DMS 273 treated with DMSO at 0.1 percent for 48 hours (cell line): ENCODE data around the gene TSTD1.
"Not testable (repeated sequence)": the region's sequence is repeated elsewhere in the genome, so short reads cannot be mapped to it uniquely, and the experiment has no call there.

ENCODE experiments used
- DNase-seq: peaks from one replicate; lab custom pipeline; 2025; lab: John Stamatoyannopoulos, UW

Gene TSTD1

GRCh38 chr1:161068306-161069234 is 29.8 kb upstream of the TSTD1 start:
- no peak for DNase-seq

GRCh38 chr1:161066694-161067093 is 27.9 kb upstream of the TSTD1 start:
- DNase-seq = no peak

GRCh38 chr1:161065681-161066080 is 26.9 kb upstream of the TSTD1 start:
- DNase-seq = not testable (repeated sequence)

GRCh38 chr1:161063936-161064335 is 25.2 kb upstream of the TSTD1 start:
- not testable (repeated sequence) for DNase-seq

DNA sequence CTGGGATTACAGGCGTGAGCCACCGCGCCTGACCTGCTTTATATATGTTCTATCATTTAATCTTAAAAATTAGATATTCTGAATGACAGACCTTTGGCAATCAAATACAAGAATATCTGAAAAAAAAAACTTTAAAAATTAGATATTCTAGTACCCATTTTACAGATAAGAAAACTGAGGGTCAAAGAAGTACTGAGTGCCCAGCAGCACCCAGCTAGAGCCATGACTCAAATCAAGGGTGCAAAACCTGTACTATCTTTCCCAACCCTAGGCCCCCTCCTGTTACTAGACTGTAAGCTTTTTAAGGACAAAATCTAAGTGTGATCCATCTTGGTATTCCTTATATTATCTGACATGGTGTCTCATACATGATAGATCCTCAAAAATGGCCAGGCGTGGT is 22.7 kb upstream of the TSTD1 start:
- no peak for DNase-seq

- no peak for DNase-seq
Observed at GRCh38 chr1:161059293-161059692, 20.5 kb upstream of the TSTD1 start.

DNA sequence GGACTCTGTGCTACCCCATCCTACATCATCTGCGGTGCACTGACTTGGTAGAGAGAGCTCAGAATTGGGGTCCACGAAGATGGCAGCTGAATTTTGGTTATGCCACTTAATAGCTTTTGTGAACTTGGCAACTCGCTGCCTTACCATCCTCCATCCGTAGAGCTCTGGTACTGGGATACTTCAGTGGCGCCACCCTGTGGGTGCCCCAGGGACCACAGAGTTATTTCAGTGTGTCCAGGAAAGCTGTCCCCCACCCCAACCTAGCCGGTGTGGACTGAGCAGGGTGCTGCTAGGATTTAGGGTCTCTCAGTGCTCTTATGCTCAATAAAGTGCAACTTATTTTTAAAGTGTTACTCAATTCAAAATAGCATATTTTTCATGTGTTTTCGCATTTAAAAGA is 16.0 kb upstream of the TSTD1 start:
- DNase-seq = no peak

GRCh38 chr1:161054232-161054631 is 15.5 kb upstream of the TSTD1 start:
- no peak for DNase-seq

DNA sequence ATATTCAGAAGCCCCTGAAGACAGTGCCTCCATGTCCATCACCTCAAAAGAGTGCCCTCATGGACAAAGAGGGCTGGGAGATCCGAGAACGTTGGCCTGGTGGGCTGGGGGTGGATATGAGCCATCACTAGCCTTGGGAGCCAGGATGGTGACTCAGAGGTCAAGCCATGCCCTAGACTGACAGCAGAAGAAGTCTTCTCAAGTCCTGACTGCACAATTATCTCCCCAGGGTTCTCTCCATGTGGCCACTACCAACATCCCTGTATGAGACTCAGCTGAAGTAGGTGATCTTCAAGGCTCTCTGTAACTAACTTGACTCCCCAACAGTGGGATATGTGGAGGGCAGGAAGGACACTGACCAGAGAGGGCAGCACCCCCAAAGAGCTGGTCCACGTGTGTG is 14.1 kb upstream of the TSTD1 start:
- DNase-seq = no peak

DNA sequence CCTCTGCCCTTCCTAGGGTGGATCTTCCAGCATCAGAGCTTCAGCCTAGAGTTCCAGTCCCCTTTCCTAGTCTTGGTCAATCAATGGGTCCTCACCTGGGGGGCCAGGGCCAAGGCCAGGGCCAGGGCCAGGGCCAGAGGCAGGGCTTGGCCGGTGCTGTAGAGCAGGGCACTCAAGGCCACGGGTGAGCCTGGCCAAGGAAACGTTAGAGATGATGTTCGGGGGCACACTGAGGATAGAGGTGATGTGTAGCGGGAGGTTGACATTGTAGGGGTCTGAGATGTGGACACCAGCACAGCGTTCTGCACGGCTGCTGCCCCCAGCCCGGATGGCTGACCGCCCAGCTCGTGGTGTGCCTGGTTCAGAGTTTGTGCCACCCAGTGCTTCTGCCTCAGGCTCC is 12.5 kb upstream of the TSTD1 start:
- DNase-seq = no peak

DNA sequence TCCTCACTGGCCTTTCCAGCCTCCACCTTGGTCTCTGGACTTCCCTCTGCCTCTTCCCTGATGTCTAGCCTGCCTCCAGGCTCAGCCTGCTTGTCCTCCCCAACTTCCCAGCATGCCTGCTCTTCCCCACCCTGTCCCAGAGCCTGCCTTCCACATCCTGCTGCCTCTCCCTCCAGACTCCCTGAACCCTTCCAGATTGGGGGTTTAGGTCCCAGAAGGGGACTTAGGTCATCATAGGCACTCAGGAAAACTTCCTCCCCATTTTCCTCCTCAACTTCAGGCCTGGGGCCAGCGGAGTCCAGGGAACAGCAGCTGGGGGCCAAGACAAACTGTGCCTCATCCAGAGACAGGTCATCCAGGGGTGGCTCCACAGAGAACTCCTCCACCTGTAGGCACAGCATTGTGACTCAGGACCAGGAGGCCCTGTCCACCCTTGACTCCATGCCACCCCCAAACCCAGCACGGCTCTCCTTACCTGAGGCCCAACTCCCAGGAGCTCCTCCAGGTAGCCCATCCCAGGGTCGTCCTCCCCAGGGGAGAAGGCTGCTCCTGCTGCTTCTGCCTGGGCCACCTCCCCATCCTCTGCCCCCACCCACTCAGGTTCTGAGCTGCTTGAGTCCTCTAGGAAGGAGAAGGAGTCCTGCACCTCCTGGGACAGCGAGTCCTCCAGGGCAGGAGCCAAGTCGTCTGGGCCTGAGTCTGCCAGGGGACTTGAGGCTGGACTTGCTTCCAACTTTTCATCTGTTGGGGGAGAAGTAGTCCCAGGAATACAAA is 10.4 kb upstream of the TSTD1 start:
- DNase-seq = no peak

DNA sequence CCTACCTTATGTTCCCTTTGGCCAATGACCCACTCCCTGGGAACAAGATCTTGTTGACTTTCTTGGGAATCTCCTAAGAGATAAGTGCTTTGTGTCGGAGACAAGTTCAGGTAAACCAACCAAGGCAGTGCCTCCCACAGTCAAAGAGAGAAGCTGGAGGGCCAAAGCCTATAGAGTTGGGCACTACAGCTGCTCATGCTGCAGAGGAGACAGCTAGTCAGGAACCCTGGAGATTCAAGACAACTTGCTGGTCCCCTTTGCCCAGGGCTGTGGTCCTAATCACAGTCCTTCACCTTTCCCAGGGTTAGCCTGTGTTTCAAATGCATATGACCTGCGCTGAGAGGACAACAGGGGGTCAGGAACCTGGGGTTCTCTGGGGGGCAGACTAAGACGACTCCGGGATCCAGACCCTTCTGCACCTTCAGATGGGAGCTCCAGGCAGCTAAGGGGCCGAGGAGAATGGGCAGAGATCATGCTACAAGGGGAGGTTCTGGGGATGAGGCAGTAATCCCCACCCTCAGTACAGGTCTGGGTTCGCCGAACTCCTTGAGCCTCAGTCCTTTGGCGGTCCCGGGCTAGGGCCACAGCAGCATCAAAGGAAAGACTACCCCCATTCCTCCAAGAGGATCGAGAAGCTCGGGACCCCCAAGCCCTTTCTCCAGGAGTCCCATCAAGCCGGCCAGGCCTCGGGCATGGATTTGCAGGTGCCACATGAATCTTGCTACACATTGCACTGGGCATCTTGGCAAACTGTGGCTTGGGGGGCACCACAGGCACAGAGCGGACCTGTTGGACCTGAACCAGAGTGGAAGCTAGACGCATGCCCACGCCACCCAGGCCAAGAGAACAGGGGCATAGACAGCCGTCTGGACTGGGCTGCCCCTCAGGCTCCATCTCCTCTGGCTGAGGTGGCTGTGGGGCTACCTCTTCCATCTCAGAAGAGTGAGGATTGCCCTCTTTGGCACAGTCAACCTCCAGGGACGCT is 9.0 kb upstream of the TSTD1 start:
- no peak for DNase-seq

DNA sequence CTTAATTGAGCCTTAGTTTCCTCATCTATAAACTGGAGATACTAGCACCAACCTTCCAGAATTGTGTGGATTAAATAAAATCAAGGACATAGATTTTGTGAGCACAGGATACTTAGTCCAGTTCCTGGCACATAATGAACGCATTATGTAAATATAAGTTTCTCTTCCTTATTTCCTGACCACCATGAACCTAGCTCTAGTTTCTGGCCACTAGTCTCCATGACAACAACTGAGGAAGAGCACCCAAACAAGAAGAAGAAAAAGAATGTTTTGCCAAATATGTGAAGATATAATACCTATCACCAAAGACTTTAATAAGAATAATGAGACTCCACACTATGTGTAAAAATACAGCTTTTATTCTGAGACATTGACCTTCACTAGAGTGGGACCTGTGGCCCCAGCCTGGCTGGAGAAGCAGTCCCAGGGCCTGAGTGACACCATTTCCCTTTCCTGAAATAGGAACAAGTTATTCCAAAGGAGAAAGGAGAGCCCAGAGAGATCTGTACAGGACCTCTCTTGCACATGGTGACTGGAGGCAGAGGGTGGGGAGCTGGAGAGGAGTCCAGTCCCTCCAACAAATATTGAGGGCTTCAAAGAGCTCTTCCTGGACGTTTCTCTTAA is 8.0 kb upstream of the TSTD1 start:
- no peak for DNase-seq

DNA sequence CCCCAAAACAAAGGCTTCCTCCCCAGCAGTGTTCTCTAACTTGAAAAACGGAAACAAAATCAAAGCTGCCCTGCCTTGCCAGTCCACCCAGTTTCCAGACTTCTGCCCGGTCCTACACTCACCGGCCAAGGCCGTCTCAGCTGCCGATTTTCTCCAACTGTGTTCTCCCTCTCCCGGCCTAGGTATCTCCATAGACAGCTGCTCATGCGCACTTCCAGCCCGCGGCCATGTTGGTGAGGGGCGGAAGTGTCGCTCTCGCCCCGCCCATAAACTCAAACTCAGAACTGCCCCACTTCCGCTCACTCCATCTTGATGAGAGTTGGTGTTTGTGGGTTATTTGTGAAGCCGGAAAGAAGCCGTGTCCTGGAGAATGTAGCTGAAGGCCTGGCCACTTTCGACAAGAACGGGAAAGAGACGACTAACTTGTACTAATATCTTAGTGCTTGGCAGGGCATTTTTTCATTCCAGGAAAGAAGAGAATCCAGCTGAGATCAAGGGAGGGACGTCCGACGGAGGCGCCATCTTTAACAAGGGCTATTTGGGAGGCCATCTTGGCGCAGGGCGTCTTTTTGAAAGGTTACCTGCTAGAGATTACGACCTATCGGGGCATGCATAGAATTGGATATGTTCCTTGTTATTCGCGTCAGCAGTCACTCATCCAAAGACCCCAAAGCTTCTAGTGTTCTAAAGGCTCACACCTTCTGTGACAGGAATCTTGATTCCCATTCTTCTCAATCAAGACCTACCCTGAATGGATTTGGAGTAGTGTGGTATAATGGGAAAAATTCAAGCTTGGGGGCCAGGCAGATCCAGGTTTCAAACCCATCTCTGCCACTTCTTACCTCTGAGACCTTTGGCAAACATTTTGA is 7.2 kb upstream of the TSTD1 start, which contains the start of gene USF1:
USF1 (minus strand) TSS at position 242 of the 869 bp plus-strand sequence. CDS start 2,702 bp downstream, outside the sequence.
- peak; percentile 91 for DNase-seq

DNA sequence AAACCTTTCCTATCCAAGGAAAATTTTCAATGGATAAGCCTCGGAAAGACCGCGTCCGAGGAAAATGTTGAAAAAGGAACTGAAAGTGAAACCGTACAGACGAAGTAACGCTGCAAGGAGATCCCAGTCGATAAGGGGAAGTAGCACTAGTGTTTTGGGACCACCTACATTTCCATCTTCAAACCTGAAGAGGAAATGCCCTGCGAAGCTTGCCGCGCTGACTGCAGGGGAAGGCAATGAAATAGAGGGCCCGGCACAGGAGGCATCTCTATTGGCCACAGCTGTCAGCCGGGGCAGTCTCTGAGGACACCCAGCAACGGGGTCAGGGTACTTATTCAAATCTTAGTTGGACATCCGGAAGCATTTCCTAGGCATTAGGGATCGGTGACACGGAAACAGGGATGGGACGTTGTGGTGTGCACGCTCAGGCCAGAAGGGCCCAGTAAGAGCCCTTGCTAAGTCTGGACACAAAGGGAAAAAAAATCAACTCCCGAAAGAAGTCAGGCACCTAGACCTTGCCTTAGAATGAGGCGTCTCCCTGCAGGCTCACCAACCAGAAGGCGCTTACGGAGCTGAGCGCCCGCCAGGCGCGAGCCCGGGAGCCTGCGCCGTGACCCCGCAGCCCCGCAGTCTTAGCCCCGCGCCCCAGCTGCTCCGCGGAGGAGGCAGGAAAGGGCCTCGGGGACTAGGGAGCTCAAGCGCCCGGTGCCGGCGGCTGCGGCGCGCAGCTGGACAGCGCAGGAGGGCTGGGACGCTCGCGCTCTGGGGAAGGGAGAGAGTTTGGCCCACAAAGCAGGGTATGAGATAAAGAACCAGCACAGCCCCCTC is 6.4 kb upstream of the TSTD1 start:
- peak; percentile 52 for DNase-seq

GRCh38 chr1:161044535-161044907 is 5.8 kb upstream of the TSTD1 start:
- no peak for DNase-seq

DNA sequence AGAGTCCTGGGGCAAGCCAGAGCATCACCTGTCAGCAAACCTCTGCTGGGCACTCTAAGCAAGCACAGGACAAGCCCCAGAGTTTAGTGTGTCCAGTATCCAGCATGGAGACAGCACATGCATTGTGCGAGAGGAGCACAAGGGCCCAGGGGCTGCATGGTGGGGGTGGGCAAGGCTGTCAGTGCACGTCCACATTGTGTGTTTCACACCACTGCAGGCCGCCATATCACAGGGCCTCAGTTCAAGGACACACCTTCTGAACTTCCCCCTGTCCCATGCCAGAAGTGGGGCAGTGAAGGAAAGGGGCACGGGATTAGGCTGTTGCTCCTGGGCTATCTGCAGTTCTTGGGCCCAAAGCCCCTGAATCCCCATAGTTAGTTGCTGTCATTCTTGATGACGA is 782 bp upstream of the TSTD1 start:
- DNase-seq = no peak

- DNase-seq = no peak
Observed at GRCh38 chr1:161039154-161039545, 386 bp upstream of the TSTD1 start.
